ENCODE data around the gene PRLH.

GRCh38 chr2:237529452-237530402 is 36.6 kb upstream of the PRLH start:
- TF ChIP-seq REST (tag by site-specific recombination; IDR thresholded peaks at IDR 0.05) = no peak
- no peak for TF ChIP-seq CTCF (tag by site-specific recombination; IDR thresholded peaks at IDR 0.05)
- no peak for TF ChIP-seq BCL6B (tag by site-specific recombination; IDR thresholded peaks at IDR 0.05)
- TF ChIP-seq ZSCAN18 (tag by site-specific recombination; IDR thresholded peaks at IDR 0.05) = no peak

Data from HEK293 (cell line).